Peyer's patch (tissue), 4 donors: ENCODE data around the gene PRLHR. TPM values are rescaled to one million over a fixed set of nuclear protein-coding genes. Genes with fewer than 3 reads are reported as not detected.
"Not testable (repeated sequence)": the region's sequence is repeated elsewhere in the genome, so short reads cannot be mapped to it uniquely, and the experiment has no call there.

Experiments
- DNase-seq, 3 donors: peaks; one replicate each; pipeline ENCODE4 v3.0.0-alpha.2; 2017 to 2019
- H3K27ac ChIP-seq, 4 donors: fragments of 200-600 bp; sonication (generic); one replicate each; pipeline ENCODE4 v1.5.1; 2016 to 2019
- H3K27me3 ChIP-seq, 2 donors: fragments of 200-600 bp; sonication (generic); one replicate each; pipeline ENCODE4 v1.5.1; 2019
- H3K36me3 ChIP-seq, 3 donors: fragments of 200-600 bp; sonication (generic); one replicate each; pipeline ENCODE4 v1.5.1; 2016 to 2019
- H3K4me1 ChIP-seq, 4 donors: fragments of 200-600 bp; sonication (generic); one replicate each; pipeline ENCODE4 v1.5.1; 2016 to 2019
- H3K4me3 ChIP-seq, 4 donors: fragments of 200-600 bp; sonication (generic); 1 replicate in 3 of 4; 2 replicates in 1 of 4; pipeline ENCODE4 v1.5.1; 2016 to 2019; ENCODE audit warnings: mild to moderate bottlenecking in 1 of 4
- H3K9me3 ChIP-seq, 4 donors: fragments of 200-600 bp; sonication (generic); one replicate each; pipeline ENCODE4 v1.5.1; 2016 to 2019; ENCODE audit warnings: mild to moderate bottlenecking in 1 of 4
- CTCF ChIP-seq, 6 experiments: fragments of 450-650 bp in 4 of 6; fragments of 200-600 bp in 2 of 6; sonication (generic) in 1 of 6; IDR thresholded peaks; one replicate each; pipeline ENCODE4 v1.5.1; 2017 to 2019; ENCODE audit warnings: antibody characterized with exemption in 6 of 6, mild to moderate bottlenecking in 3 of 6, moderate library complexity in 1 of 6
- POLR2A ChIP-seq, 2 donors: fragments of 450-650 bp; IDR thresholded peaks; one replicate each; pipeline ENCODE4 v1.5.1; 2017; ENCODE audit warnings: antibody characterized with exemption in 2 of 2, mild to moderate bottlenecking in 2 of 2, moderate library complexity in 2 of 2
- total RNA-seq, 4 donors: library from RNA; depleted of rRNA; stranded (reverse); fragments of >200 nt; gene quantifications; one replicate each; pipeline ENCODE4 v1.1.0, GENCODE V29; 2016

The PRLHR gene
- total RNA-seq, 4 donors from 2014 or later = not detected

GRCh38 chr10:118629211-118629610 lies 33.8 kb upstream of the PRLHR start:
- H3K27me3 ChIP-seq = no peaks in the 10 kb centered on the region
- H3K27ac ChIP-seq = no peak overlapping the region
- no peaks in the 10 kb centered on the region for H3K36me3 ChIP-seq
- no peak for TF ChIP-seq POLR2A (IDR thresholded peaks at IDR 0.05)
- no peak for TF ChIP-seq CTCF (IDR thresholded peaks at IDR 0.05)
- no peaks in the 10 kb centered on the region for H3K4me1 ChIP-seq
- H3K4me3 ChIP-seq = no peak overlapping the region
- no peaks in the 10 kb centered on the region for H3K9me3 ChIP-seq
- DNase-seq = no peak

- H3K27ac ChIP-seq = no peak overlapping the region
Measured at GRCh38 chr10:118628397-118628796, 32.9 kb upstream of the PRLHR start.

GRCh38 chr10:118626953-118627352 lies 31.5 kb upstream of the PRLHR start:
- Histone ChIP-seq H3K27ac (no peak overlapping the region), H3K4me3 (no peak overlapping the region), H3K4me1 (no peaks in the 10 kb centered on the region), H3K27me3 (no peaks in the 10 kb centered on the region), H3K9me3 (no peaks in the 10 kb centered on the region), H3K36me3 (no peaks in the 10 kb centered on the region)
- no peak for DNase-seq
- TF ChIP-seq CTCF (IDR thresholded peaks at IDR 0.05) (no peak), POLR2A (IDR thresholded peaks at IDR 0.05) (no peak)

More at GRCh38 chr10:118628397-118628796, 32.9 kb upstream of the PRLHR start:
- DNase-seq = no peak
- TF ChIP-seq CTCF (IDR thresholded peaks at IDR 0.05) (no peak), POLR2A (IDR thresholded peaks at IDR 0.05) (no peak)
- Histone ChIP-seq H3K9me3 (no peaks in the 10 kb centered on the region), H3K4me1 (no peaks in the 10 kb centered on the region), H3K27me3 (no peaks in the 10 kb centered on the region), H3K36me3 (no peaks in the 10 kb centered on the region), H3K4me3 (no peak overlapping the region)

GRCh38 chr10:118625504-118625903 lies 30.1 kb upstream of the PRLHR start:
- no peak for DNase-seq
- Histone ChIP-seq H3K36me3 (no peaks in the 10 kb centered on the region), H3K27ac (no peak overlapping the region), H3K4me3 (no peak overlapping the region), H3K9me3 (no peaks in the 10 kb centered on the region), H3K27me3 (no peaks in the 10 kb centered on the region), H3K4me1 (no peaks in the 10 kb centered on the region)
- no peak for TF ChIP-seq POLR2A (IDR thresholded peaks at IDR 0.05)
- TF ChIP-seq CTCF (IDR thresholded peaks at IDR 0.05) = no peak

GRCh38 chr10:118624747-118625146 lies 29.3 kb upstream of the PRLHR start:
- TF ChIP-seq CTCF (IDR thresholded peaks at IDR 0.05) = no peak
- no peak for TF ChIP-seq POLR2A (IDR thresholded peaks at IDR 0.05)
- H3K9me3 ChIP-seq = no peaks in the 10 kb centered on the region

GRCh38 chr10:118621304-118621942 lies 26.0 kb upstream of the PRLHR start:
- DNase-seq = no peak
- Histone ChIP-seq H3K4me1 (no peaks in the 10 kb centered on the region), H3K4me3 (no peak overlapping the region), H3K27ac (no peak overlapping the region), H3K9me3 (no peaks in the 10 kb centered on the region), H3K36me3 (no peaks in the 10 kb centered on the region), H3K27me3 (no peaks in the 10 kb centered on the region)
- TF ChIP-seq CTCF (IDR thresholded peaks at IDR 0.05) = no peak
- TF ChIP-seq POLR2A (IDR thresholded peaks at IDR 0.05) = no peak

More at GRCh38 chr10:118624747-118625146, 29.3 kb upstream of the PRLHR start:
- H3K4me3 ChIP-seq = no peak overlapping the region
- H3K27ac ChIP-seq = no peak overlapping the region
- H3K27me3 ChIP-seq = no peaks in the 10 kb centered on the region
- no peaks in the 10 kb centered on the region for H3K4me1 ChIP-seq
- no peak for DNase-seq
- H3K36me3 ChIP-seq = no peaks in the 10 kb centered on the region

GRCh38 chr10:118613863-118614262 lies 18.4 kb upstream of the PRLHR start:
- not testable (repeated sequence) for H3K27me3 ChIP-seq, H3K36me3 ChIP-seq, H3K27ac ChIP-seq, H3K4me3 ChIP-seq, H3K9me3 ChIP-seq, DNase-seq, H3K4me1 ChIP-seq
